Tibial nerve (tissue), 3 donors: ENCODE data around the gene RSPH9.

Experiments
- CTCF ChIP-seq, 5 experiments: fragments of 200-600 bp in 3 of 5; fragments of 450-650 bp in 2 of 5; sonication (generic) in 3 of 5; IDR thresholded peaks; one replicate each; pipeline ENCODE4 v1.5.1; 2016 to 2019; ENCODE audit warnings: antibody characterized with exemption in 5 of 5, mild to moderate bottlenecking in 3 of 5, moderate library complexity in 2 of 5
- POLR2A ChIP-seq, 2 donors: fragments of 450-650 bp; IDR thresholded peaks; one replicate each; pipeline ENCODE4 v1.6.1; 2017; ENCODE audit warnings: antibody characterized with exemption in 2 of 2, mild to moderate bottlenecking in 2 of 2, moderate library complexity in 2 of 2

DNA sequence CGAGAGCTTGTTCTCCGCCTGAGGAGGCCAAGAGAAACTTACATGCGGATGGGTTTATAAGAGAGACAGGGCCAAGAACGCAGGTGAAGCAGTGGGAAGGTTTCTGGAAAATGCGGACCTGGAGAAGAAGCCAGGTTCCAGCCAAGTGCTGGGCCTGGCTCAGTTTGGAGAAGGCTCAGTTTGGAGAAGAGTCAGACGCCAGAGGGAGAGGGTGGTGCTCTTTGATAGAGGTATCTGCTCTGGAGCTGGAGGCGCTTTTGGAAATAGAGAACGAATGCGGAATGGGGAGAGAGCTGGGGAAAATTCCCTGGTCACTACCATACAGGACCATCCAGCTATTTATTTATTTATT, 753 bp downstream of the RSPH9 start:
- TF ChIP-seq CTCF (IDR thresholded peaks at IDR 0.05) (no peak), POLR2A (IDR thresholded peaks at IDR 0.05) (no peak)
